ENCODE results near the gene GLA.

GLA gene

DNA sequence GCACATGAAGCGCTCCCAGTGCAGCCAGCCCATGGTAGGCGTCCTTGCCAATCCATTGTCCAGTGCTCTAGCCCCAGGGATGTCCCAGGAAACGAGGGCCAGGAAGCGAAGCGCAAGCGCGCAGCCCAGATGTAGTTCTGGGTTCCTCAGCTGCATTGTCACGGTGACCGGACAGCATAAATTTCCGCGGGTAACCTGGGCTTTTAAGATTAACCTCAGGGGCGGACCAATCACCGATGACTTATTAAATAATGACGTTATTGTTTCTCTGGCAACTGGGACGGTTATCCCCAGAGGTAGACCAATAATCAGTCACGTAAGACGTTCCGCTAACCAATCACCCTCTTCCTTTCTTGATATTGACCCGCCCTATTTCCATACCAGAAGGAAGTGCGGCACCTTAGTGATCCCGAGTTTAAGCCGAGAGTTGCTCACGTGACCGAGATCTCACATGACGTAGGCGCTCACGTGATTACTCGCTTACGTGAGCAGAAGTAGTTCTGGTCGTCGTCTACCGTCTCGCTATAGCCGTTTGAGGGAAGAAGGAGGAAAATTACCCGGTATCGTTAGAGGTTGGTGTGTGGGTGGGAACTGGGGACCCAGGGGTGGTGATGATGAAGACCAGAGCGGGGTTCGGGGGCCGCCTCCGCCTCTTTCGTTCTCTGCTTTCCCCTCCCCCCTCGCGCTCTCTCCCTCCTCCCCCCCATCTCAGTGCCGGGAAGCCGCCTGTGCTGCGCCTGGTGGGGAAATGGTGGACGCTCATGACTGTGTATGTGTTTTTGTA lies at the start of gene GLA, which contains the start of gene HNRNPH2:
TSS of gene GLA (minus strand) at position 178 of the 784 bp plus-strand sequence. CDS start at position 156, 22 bp downstream.
TSS of gene HNRNPH2 (plus strand) at position 475 of the 784 bp plus-strand sequence. CDS start 3,767 bp downstream, outside the sequence.
- DNase-seq (ENCODE audit: low spot score): peak; percentile 99

DNA sequence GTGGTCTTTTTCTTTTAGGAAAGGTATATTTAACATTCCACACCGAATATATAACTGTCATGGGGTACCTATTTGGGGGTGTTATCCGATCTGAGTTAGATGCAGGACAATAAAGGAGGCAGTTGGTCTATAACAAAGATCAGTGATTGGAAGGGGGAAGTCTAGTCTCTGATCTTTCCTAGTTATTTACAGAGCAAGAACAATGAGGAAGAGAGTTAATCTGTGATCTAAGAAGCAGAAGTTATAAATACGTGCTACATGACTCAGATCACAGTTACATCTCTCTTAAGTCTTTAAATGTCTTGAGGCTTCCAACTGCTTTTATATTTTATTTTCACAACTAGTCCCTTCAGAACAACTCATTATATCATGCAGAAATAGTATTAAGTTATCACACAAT lies 44.3 kb upstream of the GLA start:
- no peak for DNase-seq (ENCODE audit: low spot score)

DNA sequence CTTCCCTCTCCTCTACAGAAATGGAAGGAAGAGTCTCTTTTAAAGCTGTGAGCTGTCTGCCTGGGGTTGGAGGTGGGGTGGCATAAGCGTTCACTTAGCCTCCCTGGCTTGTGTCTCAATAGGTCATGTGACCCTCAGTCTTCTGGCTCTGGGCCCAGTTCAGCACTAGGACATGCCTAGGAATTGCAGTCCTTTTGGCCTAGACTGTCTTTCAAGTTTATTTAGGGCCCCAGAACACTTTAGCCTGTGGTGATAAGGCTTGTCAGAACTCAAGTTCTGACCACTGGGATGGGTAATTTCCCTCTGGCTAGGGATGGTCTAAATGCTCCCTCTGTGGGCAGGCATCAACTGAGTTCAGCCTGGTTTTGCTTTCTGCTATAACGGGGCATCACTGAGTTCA lies 43.2 kb upstream of the GLA start:
- DNase-seq (ENCODE audit: low spot score): no peak

DNA sequence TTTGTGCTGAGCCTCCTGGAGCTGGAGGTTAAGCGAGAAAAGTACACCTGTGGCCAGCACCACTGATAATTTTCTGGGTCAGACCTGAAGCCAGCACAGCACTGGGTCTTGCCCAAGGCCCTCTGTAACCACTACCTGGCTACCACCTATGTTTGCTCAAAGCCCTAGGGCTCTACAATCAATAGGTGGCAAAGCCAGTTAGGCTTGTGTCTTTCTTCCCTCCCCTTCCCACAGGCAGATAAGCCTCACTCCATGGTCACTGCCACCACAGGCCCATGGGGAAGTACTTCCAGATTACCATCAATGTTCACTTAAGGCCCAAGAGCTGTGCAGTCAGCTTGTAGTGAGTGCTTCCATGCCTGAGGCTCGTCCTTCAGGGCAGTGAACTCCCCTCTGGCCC lies 42.4 kb upstream of the GLA start:
- DNase-seq (ENCODE audit: low spot score): no peak

DNA sequence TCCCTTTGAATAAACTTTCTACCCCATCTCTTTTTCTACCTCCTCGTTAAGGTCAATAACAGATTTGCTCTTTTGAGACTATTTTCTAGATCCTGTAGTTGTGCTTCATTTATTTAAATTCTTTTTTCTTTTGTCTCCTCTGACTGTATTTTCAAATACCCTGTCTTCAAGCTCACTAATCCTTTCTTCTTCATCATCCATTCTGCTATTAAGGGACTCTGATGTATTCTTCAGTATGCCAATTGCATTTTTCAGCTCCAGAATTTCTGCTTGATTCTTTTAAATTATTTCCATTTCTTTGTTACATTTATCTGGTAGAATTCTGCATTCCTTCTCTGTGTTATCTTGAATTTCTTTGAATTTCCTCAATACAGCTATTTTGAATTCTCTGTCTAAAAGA lies 41.6 kb upstream of the GLA start:
- DNase-seq (ENCODE audit: low spot score): no peak

DNA sequence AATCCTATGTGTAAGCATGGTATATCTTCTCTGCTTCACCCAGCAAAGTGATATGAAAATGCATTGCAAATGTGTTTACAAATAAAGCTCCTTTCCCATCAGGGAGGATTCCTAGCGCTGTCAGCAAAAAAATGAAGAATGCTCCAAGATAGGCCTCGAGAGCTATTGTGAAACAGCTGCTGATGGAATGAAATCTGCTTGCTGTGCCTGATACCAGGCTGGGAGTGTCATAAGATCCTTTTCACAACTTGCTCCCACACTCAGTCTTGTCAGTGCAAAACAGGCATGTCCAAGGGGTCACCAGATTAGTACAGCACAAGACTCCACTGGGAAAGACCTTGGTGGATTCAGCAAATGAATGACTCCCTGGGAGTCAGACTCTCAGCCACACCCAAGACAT lies 34.4 kb upstream of the GLA start:
- no peak for DNase-seq (ENCODE audit: low spot score)

DNA sequence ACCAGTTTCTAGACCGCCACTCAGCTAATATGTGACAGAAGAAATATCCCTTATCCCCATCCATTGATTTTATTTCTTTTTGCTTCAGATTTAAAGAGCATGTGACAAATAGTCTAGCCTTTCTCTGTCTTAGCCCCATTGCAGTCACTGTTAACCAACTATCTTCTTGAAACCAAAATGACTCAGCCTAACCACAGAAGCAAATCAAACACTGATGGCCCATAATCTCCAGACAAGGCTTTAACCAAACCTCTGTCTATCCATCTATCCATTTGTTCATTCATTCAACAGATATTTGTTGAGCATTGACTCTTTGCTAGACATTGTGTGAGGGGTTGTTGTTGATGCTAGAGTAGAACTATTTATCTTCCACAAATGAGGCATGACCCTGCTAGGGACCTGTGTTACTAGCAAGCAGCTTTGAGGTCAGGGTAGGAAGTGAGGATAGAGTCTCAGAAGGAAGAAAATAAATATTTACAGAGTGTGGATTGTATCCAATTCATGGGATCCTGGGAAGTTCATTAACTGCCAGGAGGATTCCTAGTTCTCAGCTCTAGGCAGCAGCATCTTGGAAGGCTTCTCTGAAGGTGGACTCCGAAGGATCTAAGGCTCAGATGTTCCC lies 22.8 kb upstream of the GLA start:
- no peak for DNase-seq (ENCODE audit: low spot score)

DNA sequence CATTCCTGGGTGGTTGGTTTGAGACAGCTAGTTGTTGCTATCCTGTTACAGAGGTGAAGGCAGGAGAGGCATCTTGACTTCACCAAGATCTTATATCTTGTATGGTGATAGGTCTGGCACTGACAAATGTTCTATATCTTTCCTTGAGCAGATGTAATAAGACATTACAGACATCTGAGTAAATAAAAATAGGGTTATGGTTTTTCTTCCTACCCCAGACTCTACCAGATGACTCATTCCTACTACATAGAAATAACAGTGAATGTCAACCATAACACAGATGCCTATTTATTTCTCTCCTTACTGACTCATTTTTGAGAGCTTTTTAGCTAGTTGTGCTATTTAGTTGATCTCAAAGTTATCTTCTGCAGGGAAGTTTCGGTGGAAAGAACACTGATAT lies 22.2 kb upstream of the GLA start:
- DNase-seq (ENCODE audit: low spot score): no peak

DNA sequence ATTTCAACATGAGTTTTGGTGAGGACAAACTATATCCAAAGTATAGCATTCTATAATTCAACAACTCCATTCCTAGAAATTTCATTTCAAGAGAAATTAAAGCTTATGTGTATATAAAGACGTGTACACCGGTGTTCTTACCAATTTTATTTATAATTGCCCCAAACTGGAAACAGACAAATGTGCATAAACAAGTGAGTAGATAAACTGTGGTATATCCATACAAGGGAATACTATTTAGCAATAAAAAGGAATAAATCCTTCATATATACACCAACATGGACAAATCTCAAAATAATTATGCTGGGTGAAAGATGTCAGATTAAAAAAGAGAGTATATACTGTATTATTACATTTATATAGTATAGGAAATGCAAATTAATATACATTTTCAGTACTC lies 20.2 kb upstream of the GLA start:
- DNase-seq (ENCODE audit: low spot score): no peak

DNA sequence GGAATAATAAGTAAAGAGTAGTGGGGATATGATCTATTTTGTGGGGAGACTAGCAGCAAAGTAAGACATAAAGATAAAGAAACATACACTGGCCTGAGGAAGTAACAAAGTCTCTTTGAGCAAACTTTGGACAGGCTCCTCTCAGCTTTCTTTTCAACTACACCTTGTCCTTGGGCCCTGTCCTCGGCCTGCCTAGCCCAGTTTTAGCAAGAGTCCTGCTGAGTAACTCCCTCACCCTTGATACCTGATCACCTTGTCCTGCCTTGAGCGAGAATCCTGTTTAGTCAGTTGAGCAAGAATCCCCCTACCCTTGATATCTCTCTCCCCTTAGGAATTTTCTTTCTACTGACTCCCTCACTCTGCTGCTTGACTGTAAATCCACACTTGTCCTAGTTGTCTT lies 11.8 kb upstream of the GLA start:
- no peak for DNase-seq (ENCODE audit: low spot score)

DNA sequence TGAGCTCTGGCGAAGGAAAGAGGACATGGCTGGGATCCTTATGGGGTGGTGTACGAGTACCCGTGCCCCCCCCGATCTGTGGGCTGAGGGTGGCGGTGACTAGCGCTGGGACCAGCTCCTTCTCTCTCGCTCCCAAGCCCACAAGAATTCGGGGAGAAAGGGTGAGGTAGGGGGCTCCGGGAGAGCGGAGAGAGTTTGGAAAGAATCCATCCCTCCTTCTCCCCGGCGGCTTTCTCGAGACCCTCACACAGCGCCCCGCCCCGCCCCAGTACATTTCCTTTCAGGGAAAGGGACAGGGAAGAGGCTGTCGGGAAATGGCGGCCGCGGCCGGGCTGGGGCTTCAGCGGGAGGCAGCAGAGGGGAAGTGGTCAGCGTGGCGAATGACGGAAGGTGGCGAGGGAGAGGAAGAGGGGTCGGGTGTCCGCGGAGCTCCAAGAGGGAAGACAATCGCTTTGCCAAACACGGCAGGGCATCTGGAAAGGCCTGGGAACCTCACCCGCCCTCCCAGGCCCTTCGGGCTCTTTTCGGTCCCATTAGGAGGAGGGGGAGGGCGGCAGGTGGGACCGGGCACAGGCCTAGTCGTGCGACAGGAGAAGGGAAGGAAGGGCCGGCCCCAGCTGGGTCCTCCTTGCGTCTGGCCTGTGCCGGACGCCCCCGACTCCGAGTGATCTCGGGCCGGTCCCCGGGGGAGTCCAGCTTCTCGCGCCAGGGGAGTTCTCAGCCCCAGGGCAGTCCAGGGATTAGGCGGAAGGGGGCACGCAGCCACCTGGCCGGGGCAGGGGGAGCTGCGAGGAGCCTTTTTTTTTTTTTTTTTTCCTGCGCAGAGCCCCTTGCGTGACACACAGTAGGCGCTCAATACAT lies 10.5 kb upstream of the GLA start:
- DNase-seq (ENCODE audit: low spot score): peak; percentile 33

DNA sequence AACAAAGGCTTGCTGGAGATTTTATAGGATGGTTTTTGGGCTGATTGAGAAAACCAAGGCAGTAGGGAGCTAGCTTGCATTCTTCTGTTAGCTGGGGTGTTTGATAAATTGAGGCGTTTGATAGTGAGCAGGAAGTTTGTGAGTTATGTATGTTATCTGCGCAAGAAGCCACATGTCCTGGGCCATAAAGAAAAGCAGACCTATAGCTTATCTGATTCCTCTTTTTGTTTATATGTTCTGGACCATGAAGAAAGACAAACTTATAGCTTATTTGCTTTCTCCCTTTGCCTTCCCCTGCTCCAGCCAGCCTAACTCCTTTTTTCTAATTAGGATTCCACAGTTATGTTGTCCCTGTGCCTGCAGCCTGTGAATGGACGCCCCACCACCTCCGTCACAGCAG lies 9.5 kb upstream of the GLA start:
- DNase-seq (ENCODE audit: low spot score): no peak

DNA sequence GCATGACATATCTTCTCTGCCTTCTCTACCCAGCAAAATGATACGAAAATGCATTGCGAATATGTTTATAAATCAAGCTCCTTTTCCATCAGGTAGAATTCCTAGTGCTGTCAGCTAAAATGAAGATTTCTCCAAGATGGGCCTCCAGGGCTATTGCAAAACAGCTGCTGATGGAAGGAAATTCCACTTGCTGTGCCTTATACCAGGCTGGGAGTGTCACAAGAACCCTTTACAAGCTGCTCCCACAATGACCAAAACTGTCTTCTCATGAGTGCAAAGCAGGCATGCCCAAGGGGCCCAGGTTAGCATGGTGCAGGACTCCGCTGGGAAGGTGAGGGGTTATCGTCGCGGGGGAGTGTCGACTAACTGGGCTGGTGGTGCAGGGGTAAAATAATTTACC lies 9.0 kb upstream of the GLA start:
- no peak for DNase-seq (ENCODE audit: low spot score)

DNA sequence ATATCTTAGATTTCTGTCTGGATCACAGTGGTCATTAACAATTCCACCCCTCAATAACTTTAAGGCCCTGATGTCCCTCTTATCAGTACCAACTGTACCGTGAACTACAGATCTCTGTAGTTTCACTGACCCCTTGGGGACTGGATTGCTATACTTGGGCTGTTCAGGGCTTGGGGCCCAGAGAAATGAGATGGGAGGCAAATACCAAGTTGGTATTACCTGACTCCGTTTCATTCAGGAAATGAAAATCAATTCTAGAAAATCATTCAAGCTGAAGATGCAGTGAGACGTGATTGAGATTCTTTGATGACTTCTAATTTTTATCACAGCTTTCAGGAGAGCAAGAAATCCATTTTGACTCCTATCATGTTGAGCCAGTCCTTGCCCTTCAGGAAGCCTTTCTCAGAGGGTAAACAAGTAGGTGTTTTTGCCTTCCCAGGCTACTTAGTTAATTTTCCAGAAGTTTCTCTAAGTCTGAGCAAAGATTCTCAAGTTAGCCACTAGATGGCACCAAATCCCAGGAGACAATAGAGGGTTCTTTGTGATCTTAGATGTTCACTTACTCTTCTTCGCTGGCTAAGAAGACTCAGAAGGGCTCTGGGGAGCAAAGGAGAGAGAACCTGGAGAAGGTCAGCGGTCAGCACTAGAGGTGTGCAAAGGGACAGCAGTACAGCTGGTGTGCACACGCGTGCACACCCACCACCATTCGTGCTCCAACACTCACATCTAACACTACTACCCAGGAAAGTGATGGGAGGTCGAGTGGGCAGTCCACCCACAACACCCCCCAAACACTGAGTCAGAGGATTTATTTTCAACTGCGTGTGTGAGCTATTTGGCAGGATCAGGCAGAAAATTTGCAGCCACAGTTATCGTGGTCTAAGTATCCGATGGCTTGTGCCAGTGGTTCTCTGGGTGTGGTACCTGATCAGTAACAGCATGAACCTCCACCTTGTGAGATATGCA lies 7.7 kb upstream of the GLA start:
- DNase-seq (ENCODE audit: low spot score): peak; percentile 55

DNA sequence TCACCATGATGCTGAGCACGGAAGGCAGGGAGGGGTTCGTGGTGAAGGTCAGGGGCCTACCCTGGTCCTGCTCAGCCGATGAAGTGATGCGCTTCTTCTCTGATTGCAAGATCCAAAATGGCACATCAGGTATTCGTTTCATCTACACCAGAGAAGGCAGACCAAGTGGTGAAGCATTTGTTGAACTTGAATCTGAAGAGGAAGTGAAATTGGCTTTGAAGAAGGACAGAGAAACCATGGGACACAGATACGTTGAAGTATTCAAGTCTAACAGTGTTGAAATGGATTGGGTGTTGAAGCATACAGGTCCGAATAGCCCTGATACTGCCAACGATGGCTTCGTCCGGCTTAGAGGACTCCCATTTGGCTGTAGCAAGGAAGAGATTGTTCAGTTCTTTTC lies 4.3 kb upstream of the GLA start:
- no peak for DNase-seq (ENCODE audit: low spot score)

DNA sequence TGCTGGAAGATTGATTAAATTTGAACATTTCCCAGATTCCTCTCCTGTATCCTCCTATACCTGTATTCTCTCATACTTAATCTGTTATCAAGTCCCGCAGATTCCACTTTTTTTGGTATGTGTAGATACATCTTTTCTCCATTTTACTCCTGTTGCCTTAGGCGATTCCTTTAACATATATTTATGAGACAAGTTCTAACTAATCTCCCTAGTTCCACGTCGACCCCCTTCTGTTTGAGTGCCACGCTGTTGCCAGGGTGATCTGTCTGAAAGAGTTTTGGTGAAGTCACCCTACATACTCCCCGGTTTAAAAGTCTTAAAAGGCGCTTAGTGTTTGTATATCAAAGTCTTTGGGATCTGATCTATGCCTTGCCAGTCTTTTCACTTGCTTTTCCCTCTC lies 2.7 kb upstream of the GLA start:
- no peak for DNase-seq (ENCODE audit: low spot score)

DNA sequence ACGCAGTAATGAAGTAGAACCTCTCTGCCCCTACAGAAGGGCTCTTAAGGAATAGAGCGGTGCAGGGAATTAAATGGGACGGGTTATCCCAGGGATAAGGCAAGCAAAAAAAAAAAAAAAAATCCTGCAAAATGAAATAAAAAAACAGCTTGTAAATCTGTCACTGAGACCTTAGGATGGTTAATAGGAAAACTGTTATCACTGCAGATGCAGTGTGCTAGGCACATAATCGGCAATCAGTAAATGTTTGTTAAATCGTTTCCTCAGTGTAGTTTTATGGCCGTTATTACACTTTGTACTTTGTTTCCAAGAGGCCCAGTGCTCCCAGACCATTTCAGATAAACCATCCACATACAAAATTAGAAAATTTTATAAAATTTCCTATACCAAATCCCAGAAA lies 1.3 kb upstream of the GLA start:
- DNase-seq (ENCODE audit: low spot score): no peak

DNA sequence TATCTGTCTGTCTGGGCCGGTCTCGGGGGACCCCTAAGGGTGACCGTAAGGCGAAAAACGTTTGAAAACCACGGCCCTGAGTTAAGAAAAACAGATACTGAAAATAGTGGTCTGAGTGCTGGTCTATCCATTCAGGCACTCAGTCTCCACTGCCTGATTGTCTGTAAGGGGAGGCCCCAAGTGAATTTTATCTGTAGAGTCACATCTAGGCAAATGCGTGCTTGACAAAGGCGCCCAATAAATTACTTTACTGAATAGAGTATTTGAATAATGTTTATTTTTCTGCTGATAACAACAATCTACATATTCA lies 762 bp upstream of the GLA start:
- no peak for DNase-seq (ENCODE audit: low spot score)

DNA sequence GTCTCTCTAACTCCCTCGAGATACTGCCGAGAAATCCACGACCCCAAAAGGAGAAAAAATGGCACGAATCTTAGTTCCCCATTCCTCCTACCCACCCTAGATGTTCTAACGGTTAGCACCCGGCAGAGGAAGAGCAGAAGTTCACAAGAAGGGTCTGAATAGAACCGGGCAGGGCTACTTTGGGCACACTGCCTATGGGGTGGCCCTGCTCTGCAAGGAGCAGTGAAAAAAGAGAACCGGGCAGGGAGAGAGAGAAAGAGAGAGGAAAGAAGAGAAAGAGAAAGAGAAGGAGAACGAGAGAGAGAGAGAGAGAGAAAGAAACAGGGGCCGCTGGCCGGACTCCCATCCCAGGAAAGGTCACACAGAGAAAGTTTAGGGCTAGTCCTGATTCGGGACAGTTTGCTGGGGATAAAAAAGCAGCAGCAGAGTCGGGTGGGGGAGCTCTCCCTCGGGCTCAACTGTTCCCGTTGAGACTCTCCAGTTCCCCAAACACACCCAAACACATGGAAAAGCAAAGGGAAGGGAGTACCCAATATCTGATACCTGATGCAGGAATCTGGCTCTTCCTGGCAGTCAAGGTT lies 468 bp downstream of the GLA start:
- DNase-seq (ENCODE audit: low spot score): no peak

DNA sequence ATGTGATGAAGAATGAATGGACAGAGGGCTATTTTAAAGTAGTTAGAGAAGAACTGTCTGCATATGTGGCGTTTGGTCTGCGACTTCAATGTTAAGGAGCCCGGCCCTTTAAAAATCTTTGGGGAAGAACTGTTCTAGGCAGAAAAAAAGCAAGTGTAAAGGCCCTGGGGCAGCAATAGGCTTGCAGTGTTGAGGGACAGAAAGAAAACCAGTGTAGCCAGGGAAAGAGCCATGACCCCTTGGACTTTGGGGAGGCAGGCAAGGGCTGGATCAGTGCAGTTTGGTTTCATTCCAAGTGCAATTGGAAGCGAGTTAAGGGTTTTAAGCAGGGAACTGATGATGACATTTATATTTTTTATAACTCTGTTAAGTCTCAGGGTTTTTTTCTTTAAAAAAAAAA lies 7.9 kb downstream of the GLA start:
- no peak for DNase-seq (ENCODE audit: low spot score)

DNA sequence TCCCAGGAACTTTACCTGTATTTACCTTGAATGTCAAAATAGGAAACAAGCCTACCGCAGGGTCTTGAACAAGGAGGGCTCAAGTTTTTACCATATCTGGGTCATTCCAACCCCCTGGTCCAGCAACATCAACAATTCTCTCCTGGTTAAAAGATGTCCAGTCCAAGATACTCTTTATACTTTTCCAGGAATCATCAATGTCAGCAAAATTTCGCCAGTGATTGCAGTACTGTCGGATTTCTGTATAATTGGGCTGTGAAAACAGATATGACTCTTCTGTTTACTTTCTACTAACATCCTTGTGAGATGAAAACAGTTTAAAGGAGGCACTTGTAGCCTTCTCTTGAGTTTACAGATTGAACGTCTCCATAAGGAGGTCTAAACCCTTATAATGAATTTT lies 9.0 kb downstream of the GLA start:
- no peak for DNase-seq (ENCODE audit: low spot score)

DNA sequence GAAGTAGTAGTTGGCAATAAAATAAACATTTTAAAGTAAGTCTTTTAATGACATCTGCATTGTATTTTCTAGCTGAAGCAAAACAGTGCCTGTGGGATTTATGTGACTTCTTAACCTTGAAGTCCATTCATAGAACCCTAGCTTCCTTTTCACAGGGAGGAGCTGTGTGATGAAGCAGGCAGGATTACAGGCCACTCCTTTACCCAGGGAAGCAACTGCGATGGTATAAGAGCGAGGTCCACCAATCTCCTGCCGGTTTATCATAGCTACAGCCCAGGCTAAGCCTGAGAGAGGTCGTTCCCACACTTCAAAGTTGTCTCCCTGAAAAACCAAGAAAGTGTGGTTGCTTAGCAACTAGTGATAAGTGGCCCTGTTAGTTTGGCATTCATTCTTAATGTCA lies 9.9 kb downstream of the GLA start:
- no peak for DNase-seq (ENCODE audit: low spot score)
